Neural progenitor cell (in vitro differentiated cells): ENCODE results near the gene JOSD1. TPM values are rescaled to one million over a fixed set of nuclear protein-coding genes. Genes with fewer than 3 reads are reported as not detected.

Experiments used
- DNase-seq: peaks from one replicate; pipeline ENCODE4 v3.0.0-alpha.2; 2016; ENCODE audit warnings: low spot score
- H2AFZ ChIP-seq: fragments of 200-600 bp; sonication (generic); replicated peaks from 2 replicates; pipeline ENCODE4 v1.6.1; 2016; ENCODE audit warnings: antibody characterized with exemption
- H3F3A ChIP-seq: fragments of 200-600 bp; sonication (generic); 2 replicates; pipeline ENCODE4 v1.6.1; 2016; ENCODE audit warnings: antibody characterized with exemption, low read depth
- H3K27ac ChIP-seq: fragments of 200-600 bp; sonication (generic); 2 replicates; pipeline ENCODE4 v1.5.1; 2016; ENCODE audit warnings: mild to moderate bottlenecking
- H3K27me3 ChIP-seq: fragments of 200-600 bp; sonication (generic); 2 replicates; pipeline ENCODE4 v1.6.1; 2016; ENCODE audit warnings: mild to moderate bottlenecking, moderate library complexity
- H3K36me3 ChIP-seq: fragments of 200-600 bp; sonication (generic); 2 replicates; pipeline ENCODE4 v1.5.1; 2016
- H3K4me1 ChIP-seq: fragments of 200-600 bp; sonication (generic); 2 replicates; pipeline ENCODE4 v1.6.1; 2016; ENCODE audit warnings: mixed run types
- H3K4me2 ChIP-seq: fragments of 200-600 bp; sonication (generic); 2 replicates; pipeline ENCODE4 v1.6.1; 2016
- H3K4me3 ChIP-seq: fragments of 200-600 bp; sonication (generic); 2 replicates; pipeline ENCODE4 v1.5.1; 2016
- H3K79me2 ChIP-seq: fragments of 200-600 bp; sonication (generic); 2 replicates; pipeline ENCODE4 v1.6.1; 2016; ENCODE audit warnings: low read depth
- H3K9ac ChIP-seq: fragments of 200-600 bp; sonication (generic); 2 replicates; pipeline ENCODE4 v1.6.1; 2016
- H3K9me3 ChIP-seq: fragments of 200-600 bp; sonication (generic); 2 replicates; pipeline ENCODE4 v1.5.1; 2016; ENCODE audit warnings: low read depth
- H4K20me1 ChIP-seq: fragments of 200-600 bp; sonication (generic); 2 replicates; pipeline ENCODE4 v1.6.1; 2016; ENCODE audit warnings: low read depth
- H3K27ac Mint-ChIP-seq: 3 replicates; pipeline ENCODE4 v1.8.0; 2021; ENCODE audit warnings: mixed read lengths
- H3K27me3 Mint-ChIP-seq: 2 replicates; pipeline ENCODE4 v1.8.0; 2022; ENCODE audit warnings: low read depth, mild to moderate bottlenecking, inconsistent platforms, moderate library complexity, mixed read lengths; ENCODE audit not compliant: insufficient read depth
- H3K36me3 Mint-ChIP-seq: 3 replicates; pipeline ENCODE4 v1.8.0; 2021; ENCODE audit warnings: mixed read lengths
- H3K4me1 Mint-ChIP-seq: 3 replicates; pipeline ENCODE4 v1.8.0; 2021; ENCODE audit warnings: mixed read lengths
- H3K4me3 Mint-ChIP-seq: 3 replicates; pipeline ENCODE4 v1.8.0; 2021; ENCODE audit warnings: mild to moderate bottlenecking, moderate library complexity, mixed read lengths
- H3K9me3 Mint-ChIP-seq: 3 replicates; pipeline ENCODE4 v1.8.0; 2020; ENCODE audit warnings: mixed read lengths
- EZH2 ChIP-seq: fragments of 200-600 bp; sonication (generic); IDR thresholded peaks from 2 replicates; pipeline ENCODE4 v1.6.1; 2017; ENCODE audit warnings: antibody characterized with exemption, mild to moderate bottlenecking, moderate library complexity
- EZH2phosphoT487 ChIP-seq: fragments of 200-600 bp; sonication (generic); IDR thresholded peaks from 2 replicates; pipeline ENCODE4 v1.6.1; 2017; ENCODE audit warnings: antibody characterized with exemption
- total RNA-seq: library from RNA; depleted of rRNA; stranded (reverse); fragments of >200 nt; gene quantifications from 2 replicates; pipeline ENCODE4 v1.2.3, GENCODE V29; 2015; ENCODE audit warnings: low replicate concordance
- TF ChIP-seq, protein P1 (sequence below): fragments of 200-600 bp; sonication (generic); IDR thresholded peaks from 2 replicates; pipeline ENCODE4 v1.5.1; 2017; ENCODE audit warnings: antibody characterized with exemption, mild to moderate bottlenecking

The JOSD1 gene
- total RNA-seq, 1 donor from 2014 or later = 32.4 TPM

DNA sequence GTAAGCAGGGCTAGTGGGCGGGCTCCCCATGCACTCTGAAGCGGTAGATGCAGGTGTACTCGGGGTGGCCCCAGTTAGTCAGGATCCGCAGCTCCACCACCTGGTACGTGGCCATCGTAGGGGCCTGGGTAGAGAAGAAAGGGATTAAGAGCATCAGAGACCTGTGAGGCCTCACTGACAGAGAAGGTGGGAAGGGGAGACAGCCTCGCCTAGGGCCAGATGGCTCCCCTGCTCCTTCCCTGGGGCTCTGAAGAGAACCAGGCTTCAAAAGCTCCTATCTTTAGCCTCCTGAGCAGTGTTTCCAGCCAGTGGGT lies 35.5 kb upstream of the JOSD1 start:
- Histone ChIP-seq H3K9me3 (no peaks in the 10 kb centered on the region), H3K9ac (no peak overlapping the region), H3K36me3 (no peaks in the 10 kb centered on the region), H3K79me2 (no peaks in the 10 kb centered on the region), H3K4me2 (no peak overlapping the region), H3F3A (peaks cover 3% of the 10 kb centered on the region), H3K4me1 (no peaks in the 10 kb centered on the region), H3K27me3 (no peaks in the 10 kb centered on the region), H4K20me1 (peaks cover 10% of the 10 kb centered on the region), H2AFZ (no peak overlapping the region), H3K27ac (no peak overlapping the region), H3K4me3 (no peak overlapping the region)
- Mint-ChIP-seq H3K4me1 (no peaks in the 10 kb centered on the region), H3K9me3 (no peaks in the 10 kb centered on the region), H3K27me3 (peaks cover 4% of the 10 kb centered on the region), H3K4me3 (no peak overlapping the region), H3K36me3 (peaks cover 10% of the 10 kb centered on the region), H3K27ac (peak overlapping the region; percentile 46)
- DNase-seq = no peak
- no peak for TF ChIP-seq EZH2phosphoT487

DNA sequence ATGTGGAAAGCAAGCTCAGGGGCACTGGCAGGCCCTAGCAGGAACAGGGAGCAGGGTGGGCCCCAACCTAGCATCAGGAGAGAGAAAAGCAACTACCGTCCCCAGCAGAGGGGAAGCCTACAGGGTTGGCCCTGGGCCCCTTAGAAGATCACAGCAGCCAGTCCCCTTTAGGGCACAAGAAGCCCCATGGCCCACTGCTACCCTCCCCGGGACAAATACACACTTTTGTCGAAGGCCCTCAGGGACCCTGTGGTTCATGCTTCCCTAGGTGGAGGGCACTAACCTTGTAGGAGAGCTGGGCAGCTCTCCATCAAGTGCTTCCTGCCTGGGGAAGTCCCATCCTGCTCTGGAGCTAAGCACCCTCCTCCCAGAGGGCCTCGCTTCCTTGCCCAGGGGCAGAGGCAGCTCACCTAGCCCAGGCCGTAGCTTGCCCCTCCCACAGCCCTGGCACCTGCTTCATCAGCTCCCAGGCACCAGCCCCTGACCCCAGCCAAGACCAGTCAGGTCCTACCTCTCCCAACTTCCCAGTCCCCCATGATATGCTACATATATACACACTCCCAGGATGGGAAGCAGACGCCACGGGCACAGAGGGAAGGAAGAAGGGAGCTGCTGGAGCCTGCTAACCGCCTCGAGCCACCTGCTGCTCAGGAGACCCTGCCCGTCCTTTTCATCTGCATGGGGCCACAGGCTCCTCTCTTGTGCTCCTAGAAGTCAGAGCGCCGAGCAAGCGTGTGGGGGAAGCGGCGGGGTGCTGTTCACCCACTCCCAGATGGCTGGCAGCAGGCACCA lies 34.9 kb upstream of the JOSD1 start:
- H3K36me3 ChIP-seq = no peaks in the 10 kb centered on the region

DNA sequence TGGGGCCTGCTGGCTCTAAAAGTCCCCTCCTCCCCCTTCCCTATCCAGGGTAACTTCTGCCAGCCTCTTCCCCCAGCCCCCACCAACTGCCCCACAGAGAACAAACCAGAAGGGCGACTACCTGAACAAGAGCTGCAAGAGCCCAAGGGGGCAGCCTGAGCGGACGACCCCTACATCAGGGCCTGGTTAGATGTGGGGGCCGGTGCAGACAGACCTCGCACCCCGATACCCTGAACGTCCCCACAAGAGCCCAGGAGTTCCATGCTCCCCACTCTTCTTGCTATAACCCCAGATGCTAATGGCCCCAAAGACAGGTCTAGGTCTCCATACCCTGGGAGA lies 34.4 kb upstream of the JOSD1 start:
- Histone ChIP-seq H2AFZ (no peak overlapping the region), H3K36me3 (no peaks in the 10 kb centered on the region), H3K9me3 (no peaks in the 10 kb centered on the region), H4K20me1 (peaks cover 10% of the 10 kb centered on the region), H3K27ac (no peak overlapping the region), H3K9ac (no peak overlapping the region), H3K4me2 (no peak overlapping the region), H3K79me2 (no peaks in the 10 kb centered on the region), H3K27me3 (no peaks in the 10 kb centered on the region), H3K4me3 (no peak overlapping the region), H3K4me1 (no peaks in the 10 kb centered on the region), H3F3A (peaks cover 3% of the 10 kb centered on the region)
- TF ChIP-seq, protein P1, sequence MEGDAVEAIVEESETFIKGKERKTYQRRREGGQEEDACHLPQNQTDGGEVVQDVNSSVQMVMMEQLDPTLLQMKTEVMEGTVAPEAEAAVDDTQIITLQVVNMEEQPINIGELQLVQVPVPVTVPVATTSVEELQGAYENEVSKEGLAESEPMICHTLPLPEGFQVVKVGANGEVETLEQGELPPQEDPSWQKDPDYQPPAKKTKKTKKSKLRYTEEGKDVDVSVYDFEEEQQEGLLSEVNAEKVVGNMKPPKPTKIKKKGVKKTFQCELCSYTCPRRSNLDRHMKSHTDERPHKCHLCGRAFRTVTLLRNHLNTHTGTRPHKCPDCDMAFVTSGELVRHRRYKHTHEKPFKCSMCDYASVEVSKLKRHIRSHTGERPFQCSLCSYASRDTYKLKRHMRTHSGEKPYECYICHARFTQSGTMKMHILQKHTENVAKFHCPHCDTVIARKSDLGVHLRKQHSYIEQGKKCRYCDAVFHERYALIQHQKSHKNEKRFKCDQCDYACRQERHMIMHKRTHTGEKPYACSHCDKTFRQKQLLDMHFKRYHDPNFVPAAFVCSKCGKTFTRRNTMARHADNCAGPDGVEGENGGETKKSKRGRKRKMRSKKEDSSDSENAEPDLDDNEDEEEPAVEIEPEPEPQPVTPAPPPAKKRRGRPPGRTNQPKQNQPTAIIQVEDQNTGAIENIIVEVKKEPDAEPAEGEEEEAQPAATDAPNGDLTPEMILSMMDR = no peak
- no peak for TF ChIP-seq EZH2phosphoT487
- TF ChIP-seq EZH2 = no peak
- no peak overlapping the region for H3K27ac Mint-ChIP-seq
- DNase-seq = no peak
- no peaks in the 10 kb centered on the region for H3K4me1 Mint-ChIP-seq
- H3K4me3 Mint-ChIP-seq = no peak overlapping the region
- H3K36me3 Mint-ChIP-seq = peaks cover 10% of the 10 kb centered on the region
- H3K27me3 Mint-ChIP-seq = peaks cover 4% of the 10 kb centered on the region
- H3K9me3 Mint-ChIP-seq = no peaks in the 10 kb centered on the region

More for the DNA sequence above, 34.9 kb upstream of the JOSD1 start:
- no peak overlapping the region for H2AFZ ChIP-seq
- H3K27ac ChIP-seq = no peak overlapping the region
- Mint-ChIP-seq H3K27ac (peak overlapping the region; percentile 46), H3K4me3 (no peak overlapping the region), H3K27me3 (peaks cover 4% of the 10 kb centered on the region), H3K36me3 (peaks cover 10% of the 10 kb centered on the region), H3K4me1 (no peaks in the 10 kb centered on the region), H3K9me3 (no peaks in the 10 kb centered on the region)
- H3K9me3 ChIP-seq = no peaks in the 10 kb centered on the region
- H4K20me1 ChIP-seq = peaks cover 10% of the 10 kb centered on the region
- no peak overlapping the region for H3K9ac ChIP-seq
- H3F3A ChIP-seq = peaks cover 3% of the 10 kb centered on the region
- H3K27me3 ChIP-seq = no peaks in the 10 kb centered on the region
- no peak overlapping the region for H3K4me2 ChIP-seq
- H3K79me2 ChIP-seq = no peaks in the 10 kb centered on the region
- no peak overlapping the region for H3K4me3 ChIP-seq
- no peaks in the 10 kb centered on the region for H3K4me1 ChIP-seq
- TF ChIP-seq EZH2 (no peak), EZH2phosphoT487 (no peak)
- TF ChIP-seq, protein P1 = no peak
- no peak for DNase-seq

DNA sequence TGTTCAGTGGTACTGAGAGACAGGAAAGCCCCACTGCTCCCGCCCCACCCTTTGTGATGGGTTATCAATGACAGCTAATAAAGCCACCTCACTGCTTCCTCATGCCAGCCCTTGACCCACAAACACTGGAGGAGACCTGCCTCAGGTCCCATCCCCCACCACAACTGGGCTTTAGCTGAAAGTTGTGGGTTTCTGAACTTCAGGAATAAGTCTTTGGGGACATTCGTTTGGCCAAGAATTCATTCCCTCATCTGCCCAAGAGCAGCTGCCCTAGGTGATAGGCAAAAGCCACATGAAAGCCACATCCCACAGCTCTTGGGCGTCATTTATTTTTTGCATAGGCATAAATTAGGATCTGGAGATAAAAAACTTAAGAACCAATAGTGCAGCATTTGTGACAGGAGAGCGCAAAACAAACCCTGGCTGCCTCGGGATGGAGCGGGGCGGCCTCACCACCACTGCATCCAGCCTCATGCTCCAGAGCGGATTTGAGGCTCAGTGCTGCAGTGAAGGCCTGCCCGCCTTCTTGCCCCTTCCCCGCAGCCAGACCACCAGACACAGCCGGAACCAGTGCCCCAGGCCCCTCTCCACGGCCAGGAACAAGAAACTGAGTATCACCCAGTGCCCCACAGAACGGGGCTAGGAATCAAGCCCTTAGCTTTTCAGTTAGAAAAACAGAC lies 33.8 kb upstream of the JOSD1 start:
- no peak overlapping the region for H3K4me2 ChIP-seq
- H3F3A ChIP-seq = peaks cover 3% of the 10 kb centered on the region
- no peak overlapping the region for H3K27ac Mint-ChIP-seq
- H3K36me3 ChIP-seq = no peaks in the 10 kb centered on the region
- peaks cover 4% of the 10 kb centered on the region for H3K27me3 Mint-ChIP-seq
- no peaks in the 10 kb centered on the region for H3K27me3 ChIP-seq
- H3K9me3 Mint-ChIP-seq = no peaks in the 10 kb centered on the region
- no peaks in the 10 kb centered on the region for H3K79me2 ChIP-seq
- TF ChIP-seq EZH2phosphoT487 (no peak), EZH2 (no peak)
- H2AFZ ChIP-seq = no peak overlapping the region
- no peaks in the 10 kb centered on the region for H3K4me1 Mint-ChIP-seq
- H3K4me1 ChIP-seq = no peaks in the 10 kb centered on the region
- H3K27ac ChIP-seq = no peak overlapping the region
- no peaks in the 10 kb centered on the region for H3K9me3 ChIP-seq
- no peak for DNase-seq
- no peak overlapping the region for H3K9ac ChIP-seq
- H3K36me3 Mint-ChIP-seq = peaks cover 10% of the 10 kb centered on the region
- no peak overlapping the region for H3K4me3 ChIP-seq
- H4K20me1 ChIP-seq = peaks cover 10% of the 10 kb centered on the region
- no peak overlapping the region for H3K4me3 Mint-ChIP-seq
